CD4-positive, alpha-beta T cell treated with Interleukin-10 for 1 hour (primary cell): ENCODE results near the gene GATA5.
"Not testable (repeated sequence)": the region's sequence is repeated elsewhere in the genome, so short reads cannot be mapped to it uniquely, and the experiment has no call there.

Experiments
- DNase-seq: peaks from one replicate; pipeline ENCODE4 v3.0.0-alpha.2; 2020

Gene GATA5

GRCh38 chr20:62504323-62504722 lies 28.5 kb upstream of the GATA5 start:
- DNase-seq: no peak

GRCh38 chr20:62503401-62504178 lies 27.8 kb upstream of the GATA5 start:
- no peak for DNase-seq

GRCh38 chr20:62502496-62503095 lies 26.8 kb upstream of the GATA5 start:
- DNase-seq: no peak

- peak; percentile 63 for DNase-seq
Observed at GRCh38 chr20:62501801-62502495, 26.2 kb upstream of the GATA5 start.

GRCh38 chr20:62500237-62500864 lies 24.6 kb upstream of the GATA5 start:
- DNase-seq: peak; percentile 79

GRCh38 chr20:62499758-62500236 lies 24.0 kb upstream of the GATA5 start:
- no peak for DNase-seq

- no peak for DNase-seq
Observed at GRCh38 chr20:62498874-62499273, 23.1 kb upstream of the GATA5 start.

- DNase-seq: peak; percentile 17
Observed at GRCh38 chr20:62496568-62497218, 20.9 kb upstream of the GATA5 start.

GRCh38 chr20:62495749-62496567 lies 20.2 kb upstream of the GATA5 start:
- no peak for DNase-seq

- DNase-seq: no peak
Observed at GRCh38 chr20:62494980-62495748, 19.4 kb upstream of the GATA5 start.

- DNase-seq: no peak
Observed at GRCh38 chr20:62494537-62494936, 18.7 kb upstream of the GATA5 start.

- no peak for DNase-seq
Observed at GRCh38 chr20:62493886-62494285, 18.1 kb upstream of the GATA5 start.

- DNase-seq: no peak
Observed at GRCh38 chr20:62493253-62493885, 17.6 kb upstream of the GATA5 start.

- DNase-seq: no peak
Observed at GRCh38 chr20:62492711-62493110, 16.9 kb upstream of the GATA5 start.

GRCh38 chr20:62490783-62491182 lies 15.0 kb upstream of the GATA5 start:
- DNase-seq: not testable (repeated sequence)

- DNase-seq: no peak
Observed at GRCh38 chr20:62489932-62490263, 14.1 kb upstream of the GATA5 start.

- no peak for DNase-seq
Observed at GRCh38 chr20:62489186-62489931, 13.6 kb upstream of the GATA5 start.

GRCh38 chr20:62488470-62488869 lies 12.7 kb upstream of the GATA5 start:
- DNase-seq: no peak

GRCh38 chr20:62487561-62488354 lies 12.0 kb upstream of the GATA5 start:
- DNase-seq: no peak
